Mammary epithelial cell (primary cell): ENCODE results near the gene NUP54.

Source experiments
- CTCF ChIP-seq, 2 donors: IDR thresholded peaks in 1 of 2; conservative IDR thresholded peaks in 1 of 2; 2 replicates each; pipeline ENCODE4 v1.5.1; 2011 to 2012; ENCODE audit warnings: inconsistent platforms in 2 of 2, low read length in 2 of 2, mild to moderate bottlenecking in 2 of 2, control low read depth in 1 of 2, low read depth in 1 of 2; ENCODE audit not compliant: insufficient read depth in 1 of 2; ENCODE audit errors: extremely low read depth in 1 of 2
- EZH2 ChIP-seq: IDR thresholded peaks from 2 replicates; pipeline ENCODE4 v1.6.1; 2012; ENCODE audit warnings: low read length, inconsistent platforms, borderline replicate concordance

DNA sequence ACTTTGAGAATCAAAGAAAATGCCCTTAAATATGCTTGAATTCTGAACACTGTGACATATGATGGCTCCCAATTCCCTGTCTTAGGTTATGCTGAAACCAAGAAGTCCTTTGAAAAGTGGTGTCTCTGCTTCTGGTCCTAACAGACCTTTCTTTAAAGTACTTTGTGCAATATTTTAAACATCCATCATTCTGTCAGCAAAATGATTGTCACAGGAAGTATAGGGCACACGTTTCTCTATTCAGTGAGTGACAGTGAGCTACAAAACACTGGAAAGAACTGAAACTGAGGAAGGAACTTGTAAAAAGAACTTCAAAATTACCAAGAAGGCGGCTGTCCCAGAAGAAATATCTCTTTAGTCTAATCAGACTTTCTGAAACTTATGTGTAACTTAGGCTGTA is 12.2 kb upstream of the NUP54 start:
- no peak for TF ChIP-seq CTCF (conservative IDR thresholded peaks at IDR 0.05 in 1 of 2, IDR thresholded peaks at IDR 0.05 in 1 of 2; ENCODE audit: extremely low read depth in 1 of 2, insufficient read depth in 1 of 2, low read depth in 1 of 2, low read length in 2 of 2)
- TF ChIP-seq EZH2 = no peak
